AG04450 (cell line): ENCODE data around the gene SND1. TPM values are rescaled to one million over a fixed set of nuclear protein-coding genes. Genes with fewer than 3 reads are reported as not detected.

Experiments used
- CTCF ChIA-PET: fragments of 300-600, 350-600 bp; formaldehyde crosslinking; extraction: SDS; loops from one replicate; lab custom pipeline; 2022; ENCODE audit warnings: antibody characterized with exemption, inconsistent platforms; lab: Charles Lee
- POLR2A ChIA-PET: fragments of 350-600 bp; formaldehyde crosslinking; extraction: SDS; loops from one replicate; lab custom pipeline; 2021; ENCODE audit warnings: antibody characterized with exemption, inconsistent platforms; lab: Yijun Ruan, JAX
- DNase-seq: peaks from one replicate; pipeline ENCODE4 v3.0.0-alpha.2; 2011; ENCODE audit warnings: low read depth, low spot score
- H3K27ac ChIP-seq: one replicate; pipeline ENCODE4 v1.5.1; 2012; ENCODE audit warnings: low read depth, low read length, control low read depth
- H3K27me3 ChIP-seq: one replicate; pipeline ENCODE4 v1.6.0; 2012; ENCODE audit warnings: low read length; ENCODE audit not compliant: control insufficient read depth, insufficient read depth
- H3K4me3 ChIP-seq: 2 replicates; pipeline ENCODE4 v1.5.1; 2011; ENCODE audit warnings: mild to moderate bottlenecking, low read depth, low read length, control low read depth
- H3K9me3 ChIP-seq: 2 replicates; pipeline ENCODE4 v1.5.1; 2012; ENCODE audit warnings: low read length; ENCODE audit not compliant: control insufficient read depth, insufficient read depth
- polyA plus RNA-seq: library from polyadenylated mRNA; depleted of rRNA; stranded (reverse); fragments of >200 nt; gene quantifications from 2 replicates; pipeline ENCODE4 v1.2.3, GENCODE V29; 2011
- TF ChIP-seq, protein P1 (sequence below): IDR thresholded peaks from 2 replicates; pipeline ENCODE4 v1.5.1; 2011; ENCODE audit warnings: low read depth, low read length, control low read depth, inconsistent platforms

The SND1 gene
- polyA plus RNA-seq, 1 experiment, result 247 TPM

DNA sequence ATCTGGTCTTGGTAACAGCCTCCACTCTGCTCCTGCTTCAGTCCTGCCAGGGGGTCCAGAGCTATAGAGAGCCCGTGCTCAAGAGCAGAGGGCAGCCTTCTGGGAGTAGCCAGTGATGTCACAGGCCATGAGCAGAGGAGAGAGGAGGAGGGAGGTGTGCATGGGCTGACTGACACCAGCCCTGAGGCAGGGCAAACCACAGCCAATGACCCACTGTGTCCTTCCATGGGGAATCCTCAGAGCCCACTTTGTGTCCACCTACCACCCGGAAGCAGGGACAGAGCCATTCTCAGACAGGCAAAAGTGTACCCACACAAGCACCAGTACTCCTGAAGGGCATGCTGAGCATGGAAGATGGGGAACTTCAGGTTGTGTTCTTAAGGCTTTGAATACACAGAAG is 34.0 kb upstream of the SND1 start, which contains the start of gene PAX4:
PAX4 (minus strand) TSS at position 101 of the 400 bp plus-strand sequence. CDS start 2,214 bp downstream, outside the sequence.
- Histone ChIP-seq H3K27me3 (peaks cover 76% of the 10 kb centered on the region), H3K4me3 (no peak within 1 kb of the TSS), H3K27ac (no peak within 1 kb of the TSS), H3K9me3 (no peaks in the 10 kb centered on the region)
- CTCF ChIA-PET, result no interaction called here
- POLR2A ChIA-PET, result no interaction called here
- TF ChIP-seq, protein P1, sequence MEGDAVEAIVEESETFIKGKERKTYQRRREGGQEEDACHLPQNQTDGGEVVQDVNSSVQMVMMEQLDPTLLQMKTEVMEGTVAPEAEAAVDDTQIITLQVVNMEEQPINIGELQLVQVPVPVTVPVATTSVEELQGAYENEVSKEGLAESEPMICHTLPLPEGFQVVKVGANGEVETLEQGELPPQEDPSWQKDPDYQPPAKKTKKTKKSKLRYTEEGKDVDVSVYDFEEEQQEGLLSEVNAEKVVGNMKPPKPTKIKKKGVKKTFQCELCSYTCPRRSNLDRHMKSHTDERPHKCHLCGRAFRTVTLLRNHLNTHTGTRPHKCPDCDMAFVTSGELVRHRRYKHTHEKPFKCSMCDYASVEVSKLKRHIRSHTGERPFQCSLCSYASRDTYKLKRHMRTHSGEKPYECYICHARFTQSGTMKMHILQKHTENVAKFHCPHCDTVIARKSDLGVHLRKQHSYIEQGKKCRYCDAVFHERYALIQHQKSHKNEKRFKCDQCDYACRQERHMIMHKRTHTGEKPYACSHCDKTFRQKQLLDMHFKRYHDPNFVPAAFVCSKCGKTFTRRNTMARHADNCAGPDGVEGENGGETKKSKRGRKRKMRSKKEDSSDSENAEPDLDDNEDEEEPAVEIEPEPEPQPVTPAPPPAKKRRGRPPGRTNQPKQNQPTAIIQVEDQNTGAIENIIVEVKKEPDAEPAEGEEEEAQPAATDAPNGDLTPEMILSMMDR, result no peak
- no peak for DNase-seq

DNA sequence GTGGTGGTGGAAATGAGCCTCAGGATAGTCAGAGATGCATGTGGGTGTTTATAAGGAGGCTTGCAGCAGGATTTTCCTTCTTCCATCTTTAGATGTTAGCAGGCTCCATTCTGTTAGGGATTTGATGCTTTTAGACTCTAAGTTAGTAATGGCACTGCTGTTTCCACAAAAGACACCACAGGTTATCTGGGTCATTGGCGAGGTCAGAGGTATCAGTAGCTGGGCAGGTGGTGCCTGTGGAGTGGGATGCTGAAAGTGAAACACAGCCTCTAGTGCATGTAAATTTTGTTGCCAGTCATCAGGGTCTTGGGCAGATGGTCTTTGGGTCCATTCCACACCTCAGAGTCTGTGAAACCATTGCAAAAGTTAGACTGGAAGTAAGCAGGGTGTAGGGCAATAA is 33.2 kb upstream of the SND1 start:
- CTCF ChIA-PET, result no interaction called here
- Histone ChIP-seq H3K9me3 (no peaks in the 10 kb centered on the region), H3K27me3 (peaks cover 76% of the 10 kb centered on the region), H3K27ac (no peak overlapping the region), H3K4me3 (no peak overlapping the region)
- TF ChIP-seq, protein P1, result no peak
- no peak for DNase-seq
- POLR2A ChIA-PET, result no interaction called here

DNA sequence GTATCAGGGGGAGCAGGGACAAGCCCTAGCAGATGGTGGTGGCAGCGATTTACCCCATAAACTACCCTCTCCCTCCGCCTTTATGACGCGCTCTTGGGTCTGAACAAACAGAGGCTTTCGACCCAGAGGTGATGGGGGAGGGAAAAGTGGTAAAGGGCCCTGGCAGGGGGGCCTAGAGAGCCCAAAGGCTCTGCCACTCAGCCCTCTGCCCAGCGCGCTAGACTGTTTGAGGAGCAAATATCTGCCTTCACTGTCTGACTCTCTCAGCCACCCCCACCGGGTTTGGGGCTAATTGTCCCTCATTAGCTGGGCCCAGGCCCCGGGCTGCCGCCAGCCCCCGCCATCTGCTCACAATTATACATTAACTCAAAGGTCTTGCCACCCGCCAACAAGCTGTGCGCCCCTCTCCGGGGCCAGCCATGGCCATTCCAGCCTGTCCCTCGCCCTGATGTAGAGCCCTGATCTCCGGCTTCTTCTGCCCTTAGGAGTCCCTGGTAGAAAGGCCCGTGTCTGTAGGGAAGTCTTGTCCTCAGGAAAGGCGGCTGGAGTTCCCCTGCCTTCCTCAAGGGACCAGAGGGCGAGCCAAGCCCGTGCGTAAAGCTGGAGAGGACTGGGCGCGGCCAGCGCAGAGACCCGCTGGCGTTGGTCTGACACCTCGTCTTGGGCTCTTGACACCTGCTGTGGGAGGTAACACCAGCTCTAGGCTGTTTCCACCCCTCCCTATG is 32.2 kb upstream of the SND1 start:
- H3K27me3 ChIP-seq, result peaks cover 75% of the 10 kb centered on the region
- H3K9me3 ChIP-seq, result no peaks in the 10 kb centered on the region
- ChIA-PET CTCF (no interaction called here), POLR2A (no interaction called here)
- no peak overlapping the region for H3K4me3 ChIP-seq
- no peak for DNase-seq
- TF ChIP-seq, protein P1, result no peak
- H3K27ac ChIP-seq, result no peak overlapping the region

DNA sequence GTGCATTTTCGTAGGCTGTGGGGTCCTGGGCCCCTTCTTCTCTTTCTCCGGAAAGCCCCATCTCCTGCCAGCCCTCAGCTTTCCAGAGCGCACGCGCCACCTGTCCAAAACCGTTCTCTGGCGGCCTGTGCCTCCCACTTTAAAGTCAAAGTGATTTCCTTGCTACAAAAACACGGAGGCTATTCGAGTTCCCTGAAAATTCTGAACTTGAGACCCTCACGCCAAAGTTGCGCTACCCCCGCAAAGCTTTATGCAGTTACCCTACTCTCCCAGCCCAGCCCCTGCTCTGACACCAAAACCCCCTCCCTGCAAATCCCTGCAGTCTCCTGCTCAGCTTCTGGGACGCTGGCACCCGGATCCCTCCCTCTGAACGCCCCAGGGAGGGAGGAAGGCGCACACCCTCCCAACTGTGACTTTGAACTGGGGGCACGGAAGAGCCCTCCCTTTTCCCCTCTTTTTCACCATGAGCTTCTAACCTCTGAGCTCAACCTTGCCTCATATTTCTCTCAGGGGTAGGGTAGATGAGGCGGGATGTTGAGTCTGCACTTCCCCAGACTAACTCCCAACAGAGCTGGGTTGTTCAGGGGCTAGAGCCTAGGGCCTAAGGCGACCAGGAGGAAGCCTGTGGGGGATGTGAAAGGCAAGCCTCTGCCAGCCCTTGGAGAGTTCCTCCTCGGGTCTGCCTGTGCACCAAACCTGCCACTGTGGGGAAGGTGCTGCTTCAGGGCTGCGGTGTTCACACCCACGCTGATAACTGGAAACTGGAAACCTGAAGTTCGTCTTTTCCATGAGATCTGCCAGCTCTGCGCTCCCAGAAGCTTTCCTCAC is 31.4 kb upstream of the SND1 start:
- DNase-seq, result no peak
- CTCF ChIA-PET, result no interaction called here
- POLR2A ChIA-PET, result no interaction called here
- H3K27me3 ChIP-seq, result peaks cover 67% of the 10 kb centered on the region
- TF ChIP-seq, protein P1, result no peak
- H3K27ac ChIP-seq, result no peak overlapping the region
- no peaks in the 10 kb centered on the region for H3K9me3 ChIP-seq
- H3K4me3 ChIP-seq, result no peak overlapping the region

DNA sequence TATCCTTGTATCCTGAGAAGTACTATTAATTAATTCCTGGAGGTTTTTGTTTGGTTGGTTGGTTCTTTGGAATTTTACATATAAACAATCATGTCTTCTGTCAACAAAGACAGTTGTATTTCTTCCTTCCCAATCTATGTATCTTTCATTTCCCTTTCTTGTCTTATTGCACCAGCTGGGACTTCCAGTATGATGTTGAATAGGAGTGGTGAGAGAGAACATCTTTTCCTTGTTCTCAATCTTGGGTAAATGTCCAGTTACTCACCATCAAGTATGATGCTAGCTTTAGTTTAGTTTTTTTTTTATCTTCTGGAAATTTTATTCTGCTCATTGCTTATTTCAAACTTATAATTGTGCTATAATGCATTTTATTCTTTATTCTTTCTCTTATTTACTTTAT is 26.7 kb upstream of the SND1 start:
- CTCF ChIA-PET, result no interaction called here
- POLR2A ChIA-PET, result no interaction called here

More for the DNA sequence above, 26.7 kb upstream of the SND1 start:
- no peak for DNase-seq
- Histone ChIP-seq H3K27me3 (peaks cover 31% of the 10 kb centered on the region), H3K9me3 (no peaks in the 10 kb centered on the region), H3K4me3 (no peak overlapping the region), H3K27ac (no peak overlapping the region)
- TF ChIP-seq, protein P1, result no peak
